Astrocyte (in vitro differentiated cells and primary cell): Measurements from ENCODE around the gene ARHGAP6.

Experiments used
- EZH2 ChIP-seq: IDR thresholded peaks from 2 replicates; pipeline ENCODE4 v1.6.1; 2012; ENCODE audit warnings: mild to moderate bottlenecking, low read length, inconsistent platforms; ENCODE audit not compliant: insufficient read depth
- TF ChIP-seq, protein P1 (sequence below): IDR thresholded peaks from 2 replicates; pipeline ENCODE4 v1.5.1; 2011; ENCODE audit warnings: low read depth, mild to moderate bottlenecking, inconsistent platforms, low read length, moderate library complexity; ENCODE audit not compliant: insufficient read depth

DNA sequence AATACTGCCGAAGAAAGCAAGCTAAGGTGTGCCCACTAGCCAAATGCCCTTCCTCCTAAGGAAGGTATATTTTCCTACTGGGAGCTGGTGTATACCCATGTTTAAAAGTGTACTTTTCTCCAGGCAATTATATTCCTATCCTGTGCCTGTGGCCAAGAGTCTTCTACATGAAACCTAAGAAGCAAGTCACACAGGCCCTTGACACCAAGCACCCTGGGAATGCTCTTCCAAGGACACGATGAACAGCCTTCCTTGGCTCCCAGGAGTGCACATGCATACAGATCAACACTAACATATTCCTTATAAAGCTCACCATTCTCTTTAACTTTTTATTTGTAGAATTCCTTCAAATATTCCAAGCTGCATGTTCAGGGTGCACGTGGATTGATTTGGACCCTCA is 17.3 kb upstream of the ARHGAP6 start:
- TF ChIP-seq, protein P1, sequence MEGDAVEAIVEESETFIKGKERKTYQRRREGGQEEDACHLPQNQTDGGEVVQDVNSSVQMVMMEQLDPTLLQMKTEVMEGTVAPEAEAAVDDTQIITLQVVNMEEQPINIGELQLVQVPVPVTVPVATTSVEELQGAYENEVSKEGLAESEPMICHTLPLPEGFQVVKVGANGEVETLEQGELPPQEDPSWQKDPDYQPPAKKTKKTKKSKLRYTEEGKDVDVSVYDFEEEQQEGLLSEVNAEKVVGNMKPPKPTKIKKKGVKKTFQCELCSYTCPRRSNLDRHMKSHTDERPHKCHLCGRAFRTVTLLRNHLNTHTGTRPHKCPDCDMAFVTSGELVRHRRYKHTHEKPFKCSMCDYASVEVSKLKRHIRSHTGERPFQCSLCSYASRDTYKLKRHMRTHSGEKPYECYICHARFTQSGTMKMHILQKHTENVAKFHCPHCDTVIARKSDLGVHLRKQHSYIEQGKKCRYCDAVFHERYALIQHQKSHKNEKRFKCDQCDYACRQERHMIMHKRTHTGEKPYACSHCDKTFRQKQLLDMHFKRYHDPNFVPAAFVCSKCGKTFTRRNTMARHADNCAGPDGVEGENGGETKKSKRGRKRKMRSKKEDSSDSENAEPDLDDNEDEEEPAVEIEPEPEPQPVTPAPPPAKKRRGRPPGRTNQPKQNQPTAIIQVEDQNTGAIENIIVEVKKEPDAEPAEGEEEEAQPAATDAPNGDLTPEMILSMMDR = no peak
- TF ChIP-seq EZH2 = no peak
